ENCODE results near the gene MTG2. TPM values are rescaled to one million over a fixed set of nuclear protein-coding genes. Genes with fewer than 3 reads are reported as not detected.

MTG2 gene
- total RNA-seq, 1 donor from 2014 or later: 31.5 TPM

GRCh38 chr20:62216636-62217566 lies 34.1 kb downstream of the MTG2 start:
- Histone ChIP-seq H3K9me3 (ENCODE audit: insufficient read depth, low read depth, low read length) (no peaks in the 10 kb centered on the region), H3K9ac (ENCODE audit: low read length) (no peak overlapping the region), H3K4me3 (ENCODE audit: insufficient read depth, low read depth, low read length) (no peak overlapping the region), H2AFZ (ENCODE audit: low read depth, low read length) (no peak overlapping the region), H3K4me1 (ENCODE audit: insufficient read depth, low read length) (no peaks in the 10 kb centered on the region), H3K4me2 (ENCODE audit: low read length) (no peak overlapping the region), H3K27me3 (ENCODE audit: insufficient read depth, low read length) (peaks cover 37% of the 10 kb centered on the region), H4K20me1 (ENCODE audit: insufficient read depth, low read length) (peaks cover 6% of the 10 kb centered on the region), H3K36me3 (ENCODE audit: insufficient read depth, low read length) (no peaks in the 10 kb centered on the region), H3K79me2 (ENCODE audit: insufficient read depth, low read length) (no peaks in the 10 kb centered on the region), H3K27ac (ENCODE audit: low read depth, low read length) (no peak overlapping the region)
- DNase-seq (ENCODE audit: low read depth) (no peak), FAIRE-seq (no peak)
- Mint-ChIP-seq H3K9me3 (ENCODE audit: unreplicated experiment) (no peaks in the 10 kb centered on the region), H3K36me3 (ENCODE audit: low read depth, unreplicated experiment) (no peaks in the 10 kb centered on the region), H3K4me3 (ENCODE audit: unreplicated experiment) (no peak overlapping the region), H3K27me3 (ENCODE audit: low read depth, unreplicated experiment) (peaks cover 53% of the 10 kb centered on the region), H3K27ac (ENCODE audit: unreplicated experiment) (no peak overlapping the region), H3K4me1 (ENCODE audit: low read depth, unreplicated experiment) (peaks cover 2% of the 10 kb centered on the region)
- no peak for TF ChIP-seq EZH2 (IDR thresholded peaks at IDR 0.05; ENCODE audit: insufficient read depth, low read length)
- TF ChIP-seq CTCF (IDR thresholded peaks at IDR 0.05; ENCODE audit: insufficient read depth, low read depth, low read length): no peak

GRCh38 chr20:62217913-62218773 lies 35.3 kb downstream of the MTG2 start:
- Mint-ChIP-seq H3K27ac (ENCODE audit: unreplicated experiment) (no peak overlapping the region), H3K9me3 (ENCODE audit: unreplicated experiment) (no peaks in the 10 kb centered on the region), H3K4me1 (ENCODE audit: low read depth, unreplicated experiment) (peaks cover 2% of the 10 kb centered on the region), H3K27me3 (ENCODE audit: low read depth, unreplicated experiment) (peaks cover 61% of the 10 kb centered on the region), H3K36me3 (ENCODE audit: low read depth, unreplicated experiment) (no peaks in the 10 kb centered on the region), H3K4me3 (ENCODE audit: unreplicated experiment) (no peak overlapping the region)
- no peak for TF ChIP-seq EZH2 (IDR thresholded peaks at IDR 0.05; ENCODE audit: insufficient read depth, low read length)
- no peak for FAIRE-seq
- no peak for DNase-seq (ENCODE audit: low read depth)
- Histone ChIP-seq H3K9me3 (ENCODE audit: insufficient read depth, low read depth, low read length) (no peaks in the 10 kb centered on the region), H3K4me3 (ENCODE audit: insufficient read depth, low read depth, low read length) (no peak overlapping the region), H3K4me1 (ENCODE audit: insufficient read depth, low read length) (no peaks in the 10 kb centered on the region), H3K27ac (ENCODE audit: low read depth, low read length) (no peak overlapping the region), H4K20me1 (ENCODE audit: insufficient read depth, low read length) (peaks cover 6% of the 10 kb centered on the region), H2AFZ (ENCODE audit: low read depth, low read length) (no peak overlapping the region), H3K9ac (ENCODE audit: low read length) (no peak overlapping the region), H3K27me3 (ENCODE audit: insufficient read depth, low read length) (peaks cover 37% of the 10 kb centered on the region), H3K4me2 (ENCODE audit: low read length) (no peak overlapping the region), H3K79me2 (ENCODE audit: insufficient read depth, low read length) (no peaks in the 10 kb centered on the region), H3K36me3 (ENCODE audit: insufficient read depth, low read length) (no peaks in the 10 kb centered on the region)

All from astrocyte (in vitro differentiated cells and primary cell).